HFF-Myc (cell line): ENCODE measurements around the gene SGMS2.

Source experiments
- DNase-seq: peaks from one replicate; pipeline ENCODE4 v3.0.0-alpha.2; 2011; ENCODE audit warnings: low read depth; ENCODE audit errors: extremely low read depth
- H3K4me3 ChIP-seq: replicated peaks from 2 replicates; pipeline ENCODE4 v1.5.1; 2011; ENCODE audit warnings: low read depth, mild to moderate bottlenecking, control low read depth, low read length
- CTCF ChIP-seq: IDR thresholded peaks from 2 replicates; pipeline ENCODE4 v1.5.1; 2012; ENCODE audit warnings: mild to moderate bottlenecking, low read depth, low read length, control low read depth; ENCODE audit errors: missing control alignments

SGMS2 gene

GRCh38 chr4:107835406-107835805 is 10.7 kb downstream of the SGMS2 start:
- DNase-seq, result no peak
- no peak overlapping the region for H3K4me3 ChIP-seq
- no peak for TF ChIP-seq CTCF

- no peak for TF ChIP-seq CTCF
- DNase-seq, result no peak
- H3K4me3 ChIP-seq, result no peak overlapping the region
Measured at GRCh38 chr4:107837317-107837716, 12.6 kb downstream of the SGMS2 start.

- TF ChIP-seq CTCF, result no peak
- no peak for DNase-seq
- no peak overlapping the region for H3K4me3 ChIP-seq
Measured at GRCh38 chr4:107837776-107838618, 13.3 kb downstream of the SGMS2 start.

DNA sequence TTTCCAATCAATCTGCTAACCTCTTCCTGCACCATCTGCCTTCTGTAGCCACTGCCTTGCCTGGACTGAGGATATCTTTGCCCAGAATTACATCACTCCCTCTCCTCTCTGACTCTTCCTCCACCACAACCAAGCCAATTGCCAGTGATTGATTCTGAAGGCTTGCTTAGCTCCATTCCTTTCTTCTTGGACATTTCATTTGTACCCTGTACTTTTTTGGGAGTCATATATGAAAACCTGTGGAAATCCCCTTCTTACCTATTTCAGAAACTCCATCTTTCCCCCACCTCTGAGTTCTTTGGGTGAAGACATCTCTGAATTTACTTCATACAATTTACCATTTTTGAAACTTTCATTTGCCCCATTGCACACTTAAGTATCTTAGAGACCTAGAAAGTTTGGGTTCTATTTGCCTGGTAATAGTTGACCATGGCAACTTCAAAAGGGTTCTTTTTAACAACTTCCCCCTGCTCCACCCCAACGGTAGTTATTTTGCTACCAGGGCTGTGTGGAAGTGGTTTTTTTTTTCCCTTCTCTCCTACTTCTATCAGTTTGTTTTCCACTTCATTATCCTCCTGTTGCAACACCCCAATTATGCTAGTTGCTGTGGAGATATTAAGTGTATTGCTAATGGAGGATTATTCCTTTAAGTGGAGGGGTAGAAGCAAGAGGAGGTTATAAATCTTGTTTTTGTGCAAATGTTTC is 14.3 kb downstream of the SGMS2 start:
- TF ChIP-seq CTCF, result no peak
- DNase-seq, result no peak

DNA sequence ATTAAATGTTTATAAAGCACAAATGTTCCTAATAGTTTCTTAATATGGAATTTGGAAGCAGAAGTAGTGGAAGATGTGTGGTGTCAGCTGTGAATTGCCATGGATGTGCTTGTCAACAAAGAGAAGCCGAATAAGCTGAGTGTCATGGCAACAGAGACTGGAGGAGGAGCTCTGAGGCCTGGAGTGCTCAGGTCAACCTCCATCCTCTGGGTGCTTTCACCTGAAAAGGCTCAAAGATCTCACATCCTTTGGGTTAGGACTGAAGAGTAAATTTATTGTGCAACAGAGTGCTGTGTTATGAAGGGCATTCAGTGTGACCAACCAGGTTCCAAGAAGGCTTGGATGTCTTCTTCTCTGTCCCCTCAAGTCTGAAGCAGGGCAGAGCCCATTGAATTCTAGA is 18.7 kb downstream of the SGMS2 start:
- TF ChIP-seq CTCF, result no peak
- DNase-seq, result no peak
- H3K4me3 ChIP-seq, result no peak overlapping the region

More for the DNA sequence above, 14.3 kb downstream of the SGMS2 start:
- H3K4me3 ChIP-seq, result no peak overlapping the region

DNA sequence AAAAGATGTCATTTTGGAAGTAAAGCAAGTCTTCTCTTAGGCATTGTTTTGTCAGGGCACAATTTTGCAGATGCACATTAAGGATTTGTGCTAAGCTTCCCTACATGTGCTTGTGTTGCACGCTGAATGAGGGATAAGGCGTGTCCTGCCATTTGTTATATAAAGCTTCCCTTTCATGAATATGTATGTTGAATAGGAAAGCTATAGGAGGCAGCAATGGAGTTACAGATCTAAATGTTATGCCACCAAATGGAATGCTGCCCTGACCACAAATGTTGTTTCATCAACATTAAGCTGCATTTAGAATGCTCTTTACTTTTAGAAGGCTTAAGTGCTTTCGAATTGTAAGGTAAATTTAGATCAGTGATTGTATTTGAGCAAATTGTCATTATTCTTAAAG is 20.9 kb downstream of the SGMS2 start:
- DNase-seq, result no peak
- TF ChIP-seq CTCF, result no peak
- no peak overlapping the region for H3K4me3 ChIP-seq

- TF ChIP-seq CTCF, result no peak
- no peak for DNase-seq
Measured at GRCh38 chr4:107850438-107850837, 25.7 kb downstream of the SGMS2 start.

More at GRCh38 chr4:107850438-107850837, 25.7 kb downstream of the SGMS2 start:
- no peak overlapping the region for H3K4me3 ChIP-seq
